ENCODE measurements around the gene KCNJ13.

DNA sequence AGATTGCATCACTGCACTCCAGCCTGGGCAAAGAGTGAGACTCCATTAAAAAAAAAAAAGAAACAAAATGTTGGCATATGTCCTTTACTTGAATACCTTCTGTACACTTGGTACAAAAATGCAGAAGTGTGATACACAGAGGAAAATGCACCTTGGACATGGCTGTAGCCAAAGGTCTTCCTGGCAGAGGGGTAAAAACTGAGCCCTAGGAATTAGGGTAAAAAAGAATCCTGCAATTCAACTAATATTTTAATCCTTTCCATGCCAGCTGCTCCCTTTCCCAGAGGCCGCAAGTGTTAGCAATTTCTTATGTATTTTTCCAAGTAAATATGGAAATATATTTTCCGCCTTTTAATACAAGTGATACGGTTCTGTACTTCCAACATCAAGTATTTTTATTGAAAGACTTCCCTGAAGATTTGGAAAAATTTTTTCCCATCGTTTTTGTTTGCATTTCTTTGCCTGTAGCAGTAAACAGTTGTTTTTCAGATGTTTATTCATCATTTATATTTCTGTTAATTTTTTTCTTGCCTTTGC is 26.2 kb downstream of the KCNJ13 start:
- TF ChIP-seq POLR2A (IDR thresholded peaks at IDR 0.05; ENCODE audit: low read length): no peak
- TF ChIP-seq GATA1 (IDR thresholded peaks at IDR 0.05; ENCODE audit: low read depth, low read length): no peak

Measured in erythroblast (primary cell).